HG02884 (cell line): ENCODE data around the gene OR2G6.
"Not testable (repeated sequence)": the region's sequence is repeated elsewhere in the genome, so short reads cannot be mapped to it uniquely, and the experiment has no call there.

Source experiments
- ATAC-seq: cut with Tn5 transposase; IDR thresholded peaks from one replicate; pipeline ENCODE4 v1.9.1; 2021; ENCODE audit warnings: mild to moderate bottlenecking, moderate library complexity; ENCODE audit not compliant: unreplicated experiment

The OR2G6 gene

GRCh38 chr1:248573856-248574255 is 66.0 kb downstream of the OR2G6 start:
- ATAC-seq = not testable (repeated sequence)

GRCh38 chr1:248574657-248575056 is 66.8 kb downstream of the OR2G6 start, which contains the start of gene OR2T34:
OR2T34 (minus strand) TSS chr1:248574757; CDS start chr1:248574757, 0 bp downstream.
- ATAC-seq = not testable (repeated sequence)

DNA sequence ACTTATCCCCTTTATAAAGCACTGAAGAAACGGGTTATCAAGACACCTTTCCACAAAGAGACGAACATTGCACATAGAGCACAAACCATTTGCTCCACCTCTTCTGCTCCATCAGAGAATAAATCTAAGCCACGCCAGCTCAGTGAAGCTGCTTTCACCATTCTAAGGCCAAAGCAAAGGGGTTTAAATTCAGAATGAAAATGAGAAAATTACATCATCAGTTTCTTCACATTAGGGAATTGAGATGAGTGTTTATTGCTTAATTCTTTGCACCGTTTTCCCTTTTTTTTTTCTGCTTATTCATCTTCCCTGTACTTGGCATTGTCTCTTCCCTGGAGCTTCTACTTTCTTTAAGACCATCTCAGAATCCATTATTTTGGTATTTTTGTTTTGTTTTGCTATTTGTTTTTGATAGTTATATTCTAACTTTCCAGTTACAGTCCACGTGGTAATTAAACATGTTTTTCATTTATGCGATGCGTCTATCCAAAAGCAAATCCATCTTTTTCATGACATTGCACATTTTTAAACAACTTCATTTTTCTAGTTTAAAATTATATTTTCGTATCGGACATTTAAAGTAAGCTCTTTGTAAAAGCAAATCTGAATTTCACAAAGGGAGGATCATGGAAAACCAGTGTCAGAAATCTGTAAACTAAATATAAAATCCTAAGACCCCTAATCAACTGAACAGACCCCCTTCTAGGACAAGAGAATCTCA is 68.5 kb downstream of the OR2G6 start:
- no peak for ATAC-seq
